Measurements from ENCODE around the gene TMEM176A.

TMEM176A gene

GRCh38 chr7:150820148-150820547 is 19.6 kb downstream of the TMEM176A start:
- DNase-seq (ENCODE audit: low read depth in 3 of 3): no peak

- no peak for DNase-seq (ENCODE audit: low read depth in 3 of 3)
These were observed 20.1 kb downstream of the TMEM176A start for GRCh38 chr7:150820578-150821198.

GRCh38 chr7:150823043-150823442 is 22.5 kb downstream of the TMEM176A start:
- no peak for DNase-seq (ENCODE audit: low read depth in 3 of 3)

GRCh38 chr7:150823484-150824126 is 23.0 kb downstream of the TMEM176A start:
- no peak for DNase-seq (ENCODE audit: low read depth in 3 of 3)

GRCh38 chr7:150824379-150825177 is 24.0 kb downstream of the TMEM176A start:
- no peak for DNase-seq (ENCODE audit: low read depth in 3 of 3)

- DNase-seq (ENCODE audit: low read depth in 3 of 3): no peak
These were observed 25.7 kb downstream of the TMEM176A start for GRCh38 chr7:150826061-150826849.

GRCh38 chr7:150828384-150828783 is 27.8 kb downstream of the TMEM176A start:
- DNase-seq (ENCODE audit: low read depth in 3 of 3): no peak

- no peak for DNase-seq (ENCODE audit: low read depth in 3 of 3)
These were observed 28.9 kb downstream of the TMEM176A start for GRCh38 chr7:150829426-150829825.

- no peak for DNase-seq (ENCODE audit: low read depth in 3 of 3)
These were observed 30.4 kb downstream of the TMEM176A start for GRCh38 chr7:150830937-150831336.

GRCh38 chr7:150831851-150832250 is 31.3 kb downstream of the TMEM176A start:
- no peak for DNase-seq (ENCODE audit: low read depth in 3 of 3)

- no peak for DNase-seq (ENCODE audit: low read depth in 3 of 3)
These were observed 34.5 kb downstream of the TMEM176A start for GRCh38 chr7:150835019-150835418.

- no peak for DNase-seq (ENCODE audit: low read depth in 3 of 3)
These were observed 35.2 kb downstream of the TMEM176A start for GRCh38 chr7:150835702-150836280.

GRCh38 chr7:150838965-150839650 is 38.5 kb downstream of the TMEM176A start:
- no peak for DNase-seq (ENCODE audit: low read depth in 3 of 3)

- no peak for DNase-seq (ENCODE audit: low read depth in 3 of 3)
These were observed 41.4 kb downstream of the TMEM176A start for GRCh38 chr7:150842018-150842417.

GRCh38 chr7:150842716-150843115 is 42.1 kb downstream of the TMEM176A start:
- DNase-seq (ENCODE audit: low read depth in 3 of 3): no peak

- DNase-seq (ENCODE audit: low read depth in 3 of 3): no peak
These were observed 44.9 kb downstream of the TMEM176A start for GRCh38 chr7:150845421-150845861.

- no peak for DNase-seq (ENCODE audit: low read depth in 3 of 3)
These were observed 45.9 kb downstream of the TMEM176A start for GRCh38 chr7:150846291-150847115.

- DNase-seq (ENCODE audit: low read depth in 3 of 3): no peak
These were observed 47.0 kb downstream of the TMEM176A start for GRCh38 chr7:150847536-150847935.

- DNase-seq (ENCODE audit: low read depth in 3 of 3): no peak
These were observed 47.5 kb downstream of the TMEM176A start for GRCh38 chr7:150848111-150848510.

- DNase-seq (ENCODE audit: low read depth in 3 of 3): no peak
These were observed 48.1 kb downstream of the TMEM176A start for GRCh38 chr7:150848561-150849115.
